GM18526 (cell line): ENCODE data around the gene GALNT17.

Experiments
- POLR2A ChIP-seq: IDR thresholded peaks from 3 replicates; pipeline ENCODE4 v1.6.1; 2011; ENCODE audit not compliant: insufficient read length; ENCODE audit errors: extremely low read depth

GALNT17 gene

GRCh38 chr7:71526106-71526505 is 394.2 kb downstream of the GALNT17 start:
- TF ChIP-seq POLR2A, result no peak

GRCh38 chr7:71527213-71527612 is 395.3 kb downstream of the GALNT17 start:
- TF ChIP-seq POLR2A, result no peak

- no peak for TF ChIP-seq POLR2A
Measured at GRCh38 chr7:71535616-71536015, 403.7 kb downstream of the GALNT17 start.

- TF ChIP-seq POLR2A, result no peak
Measured at GRCh38 chr7:71538210-71538609, 406.3 kb downstream of the GALNT17 start.

GRCh38 chr7:71539615-71540014 is 407.7 kb downstream of the GALNT17 start:
- no peak for TF ChIP-seq POLR2A

GRCh38 chr7:71541707-71542353 is 409.9 kb downstream of the GALNT17 start:
- no peak for TF ChIP-seq POLR2A

- no peak for TF ChIP-seq POLR2A
Measured at GRCh38 chr7:71543396-71543795, 411.5 kb downstream of the GALNT17 start.

- no peak for TF ChIP-seq POLR2A
Measured at GRCh38 chr7:71544816-71545215, 412.9 kb downstream of the GALNT17 start.

GRCh38 chr7:71547426-71547825 is 415.5 kb downstream of the GALNT17 start:
- TF ChIP-seq POLR2A, result no peak

GRCh38 chr7:71548746-71549145 is 416.8 kb downstream of the GALNT17 start:
- no peak for TF ChIP-seq POLR2A

- no peak for TF ChIP-seq POLR2A
Measured at GRCh38 chr7:71553306-71553705, 421.4 kb downstream of the GALNT17 start.

- no peak for TF ChIP-seq POLR2A
Measured at GRCh38 chr7:71555758-71556157, 423.8 kb downstream of the GALNT17 start.

GRCh38 chr7:71558806-71559613 is 427.1 kb downstream of the GALNT17 start:
- no peak for TF ChIP-seq POLR2A

GRCh38 chr7:71560354-71560995 is 428.5 kb downstream of the GALNT17 start:
- TF ChIP-seq POLR2A, result no peak

GRCh38 chr7:71563276-71563675 is 431.3 kb downstream of the GALNT17 start:
- TF ChIP-seq POLR2A, result no peak

GRCh38 chr7:71566376-71566775 is 434.4 kb downstream of the GALNT17 start:
- no peak for TF ChIP-seq POLR2A
